ENCODE measurements around the gene C11orf86.

GRCh38 chr11:66976925-66977324 is 1.8 kb downstream of the C11orf86 start:
- TF ChIP-seq ZNF274 (IDR thresholded peaks at IDR 0.05; ENCODE audit: low read depth, low read length) (no peak), YY1 (IDR thresholded peaks at IDR 0.05; ENCODE audit: insufficient read depth, insufficient read length) (no peak), SUZ12 (IDR thresholded peaks at IDR 0.05; ENCODE audit: extremely low read depth, insufficient read depth, insufficient read length) (no peak)
